Kidney epithelial cell (primary cell): ENCODE results near the gene FGGY. TPM values are rescaled to one million over a fixed set of nuclear protein-coding genes. Genes with fewer than 3 reads are reported as not detected.

ENCODE experiments used
- DNase-seq: peaks from one replicate; pipeline ENCODE4 v3.0.0-alpha.2; 2010; ENCODE audit warnings: low read depth
- H3K27me3 ChIP-seq: 2 replicates; pipeline ENCODE4 v1.6.0; 2011; ENCODE audit warnings: low read length; ENCODE audit not compliant: control insufficient read depth, insufficient read depth
- H3K36me3 ChIP-seq: 2 replicates; pipeline ENCODE4 v1.5.1; 2011; ENCODE audit warnings: low read length; ENCODE audit not compliant: control insufficient read depth, insufficient read depth
- H3K4me3 ChIP-seq: 2 replicates; pipeline ENCODE4 v1.5.1; 2011; ENCODE audit warnings: low read depth, mild to moderate bottlenecking, control low read depth, low read length
- CTCF ChIP-seq: IDR thresholded peaks from 2 replicates; pipeline ENCODE4 v1.5.1; 2011; ENCODE audit warnings: mild to moderate bottlenecking, moderate library complexity, low read length, control low read depth, inconsistent platforms; ENCODE audit not compliant: insufficient read depth, poor library complexity, severe bottlenecking
- total RNA-seq: library from RNA; depleted of rRNA; stranded (reverse); fragments of >200 nt; gene quantifications from 2 replicates; pipeline ENCODE4 v1.2.3, GENCODE V29; 2015

FGGY gene
- total RNA-seq, 1 donor from 2014 or later, result 8.6 TPM

GRCh38 chr1:59322394-59322793 is 25.5 kb downstream of the FGGY start:
- Histone ChIP-seq H3K4me3 (no peak overlapping the region), H3K36me3 (no peaks in the 10 kb centered on the region), H3K27me3 (no peaks in the 10 kb centered on the region)
- DNase-seq, result no peak
- no peak for TF ChIP-seq CTCF

GRCh38 chr1:59322814-59323213 is 25.9 kb downstream of the FGGY start:
- H3K4me3 ChIP-seq, result no peak overlapping the region
- no peaks in the 10 kb centered on the region for H3K36me3 ChIP-seq
- no peak for TF ChIP-seq CTCF
- no peaks in the 10 kb centered on the region for H3K27me3 ChIP-seq
- DNase-seq, result no peak

GRCh38 chr1:59323879-59324278 is 27.0 kb downstream of the FGGY start:
- no peaks in the 10 kb centered on the region for H3K36me3 ChIP-seq
- no peak for TF ChIP-seq CTCF
- H3K27me3 ChIP-seq, result no peaks in the 10 kb centered on the region
- no peak overlapping the region for H3K4me3 ChIP-seq
- DNase-seq, result no peak

- Histone ChIP-seq H3K4me3 (no peak overlapping the region), H3K27me3 (no peaks in the 10 kb centered on the region), H3K36me3 (no peaks in the 10 kb centered on the region)
- no peak for DNase-seq
- no peak for TF ChIP-seq CTCF
These were observed 31.5 kb downstream of the FGGY start for GRCh38 chr1:59328353-59328752.

GRCh38 chr1:59329412-59330053 is 32.6 kb downstream of the FGGY start:
- Histone ChIP-seq H3K36me3 (no peaks in the 10 kb centered on the region), H3K4me3 (no peak overlapping the region), H3K27me3 (no peaks in the 10 kb centered on the region)
- TF ChIP-seq CTCF, result no peak
- DNase-seq, result no peak

- Histone ChIP-seq H3K4me3 (no peak overlapping the region), H3K36me3 (no peaks in the 10 kb centered on the region), H3K27me3 (no peaks in the 10 kb centered on the region)
- TF ChIP-seq CTCF, result no peak
- no peak for DNase-seq
These were observed 35.1 kb downstream of the FGGY start for GRCh38 chr1:59331686-59332620.
